ENCODE measurements around the gene ATG2A.

The ATG2A gene

DNA sequence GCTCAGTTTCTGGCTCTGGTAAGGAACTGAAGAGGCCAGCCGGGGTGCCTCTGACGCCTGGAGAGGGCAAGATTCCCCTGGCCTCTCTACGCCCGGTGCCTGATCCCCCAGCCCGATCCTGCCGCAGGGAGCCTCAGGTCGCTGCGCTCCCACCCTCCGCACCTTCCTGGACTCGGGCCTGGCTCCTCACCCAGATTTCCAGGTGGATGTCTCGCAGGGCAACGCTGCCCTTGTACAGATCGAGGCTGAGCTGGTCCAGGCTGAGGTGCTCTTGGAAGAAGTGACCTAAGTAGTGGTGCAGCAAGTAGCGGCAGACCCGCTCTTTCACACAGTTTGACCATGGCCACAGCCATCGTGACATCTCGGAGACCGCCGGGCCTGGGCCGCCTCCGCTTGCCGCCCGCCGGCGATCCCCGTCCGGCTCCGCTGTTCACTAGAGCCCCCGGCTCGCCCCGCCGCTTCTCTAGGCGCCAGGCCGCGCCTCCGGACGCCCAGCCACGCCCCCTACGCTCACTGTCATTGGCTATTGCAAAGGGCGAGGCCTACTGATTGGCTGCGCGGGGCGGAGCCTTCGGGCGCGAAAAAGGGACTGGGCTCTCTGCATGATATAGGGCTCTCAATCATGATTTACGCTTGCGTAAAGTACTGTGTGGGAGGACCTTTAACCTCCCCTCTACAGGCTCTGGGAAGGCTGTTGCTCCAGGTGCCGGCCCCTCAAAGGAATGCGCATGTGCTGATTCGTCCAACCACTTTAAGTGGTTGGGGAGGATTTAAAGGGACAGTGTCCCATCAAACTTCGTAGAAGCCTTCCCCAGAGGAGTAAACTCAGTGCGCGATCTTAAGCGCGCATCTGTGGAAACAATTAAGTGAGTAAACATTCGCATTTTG lies at the start of gene ATG2A:
Gene ATG2A, minus strand, starts transcription at position 435 of the 888 bp plus-strand sequence. Its CDS starts 74 bp downstream, at position 361.
- peak; percentile 94 to 96 (median 95) for DNase-seq (ENCODE audit: low read depth in 2 of 3, low spot score in 2 of 3)

DNA sequence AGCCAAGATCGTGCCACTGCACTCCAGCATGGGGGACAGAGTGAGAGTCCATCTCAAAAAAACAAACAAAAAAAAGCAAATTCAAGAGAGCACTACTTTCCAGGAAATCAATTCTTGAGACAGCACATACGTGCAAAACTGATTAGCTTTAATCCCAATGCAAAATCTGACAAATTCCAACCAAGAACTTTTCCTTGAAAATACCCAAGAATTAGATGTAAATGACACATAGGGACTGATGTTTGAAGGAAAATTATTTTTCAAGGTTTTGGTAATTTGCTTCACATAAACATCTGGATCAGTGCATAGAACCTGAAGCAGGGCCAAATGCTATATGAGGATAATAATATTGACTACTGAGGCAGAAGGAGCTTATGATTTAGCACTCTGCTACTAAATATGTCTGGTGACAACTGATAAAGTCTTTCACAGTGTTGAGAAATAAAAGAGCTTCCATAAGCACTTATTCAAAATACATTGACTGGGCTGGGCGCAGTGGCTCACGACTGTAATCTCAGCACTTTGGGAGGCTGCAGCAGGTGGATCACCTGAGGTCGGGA lies 46.1 kb upstream of the ATG2A start:
- DNase-seq (ENCODE audit: low read depth in 2 of 3, low spot score in 2 of 3): no peak

DNA sequence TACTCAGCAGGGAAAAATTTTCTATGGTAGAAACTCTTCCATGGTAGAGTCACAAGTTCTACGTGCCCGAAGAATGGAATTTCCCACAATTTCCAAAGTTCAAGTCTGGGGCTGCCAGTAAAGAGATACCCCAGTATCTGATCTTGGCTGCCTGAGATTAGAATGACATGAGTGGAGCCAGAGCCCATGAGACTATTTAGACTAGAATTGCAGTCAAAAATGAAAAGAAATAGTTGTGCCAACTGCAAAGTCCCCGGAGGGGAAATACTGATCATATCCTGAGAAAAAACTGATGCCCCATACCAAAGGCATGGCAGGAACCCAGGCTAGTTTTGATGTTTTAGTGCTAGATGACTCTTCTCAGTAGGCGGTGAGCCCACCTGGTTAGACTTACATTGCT lies 43.7 kb upstream of the ATG2A start:
- DNase-seq (ENCODE audit: low read depth in 2 of 3, low spot score in 2 of 3): no peak

DNA sequence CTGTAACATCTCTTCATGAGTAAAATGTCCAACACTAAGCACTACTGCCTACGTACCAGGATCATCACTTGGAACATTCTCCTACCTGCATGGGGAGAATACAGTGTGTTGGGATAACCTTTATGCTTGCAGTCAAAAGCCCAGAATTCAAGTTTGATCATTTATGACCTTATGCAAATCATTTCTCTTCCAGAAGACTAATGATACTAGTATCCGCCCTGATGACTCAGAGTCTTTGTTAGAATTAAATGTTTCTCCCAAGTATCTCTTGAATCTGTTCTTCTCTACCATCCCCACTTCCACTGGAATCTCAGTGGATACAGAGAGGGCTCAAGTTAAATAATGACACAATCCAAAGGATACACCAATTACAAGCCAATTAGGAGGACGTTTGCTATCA lies 42.5 kb upstream of the ATG2A start:
- DNase-seq (ENCODE audit: low read depth in 2 of 3, low spot score in 2 of 3): no peak

DNA sequence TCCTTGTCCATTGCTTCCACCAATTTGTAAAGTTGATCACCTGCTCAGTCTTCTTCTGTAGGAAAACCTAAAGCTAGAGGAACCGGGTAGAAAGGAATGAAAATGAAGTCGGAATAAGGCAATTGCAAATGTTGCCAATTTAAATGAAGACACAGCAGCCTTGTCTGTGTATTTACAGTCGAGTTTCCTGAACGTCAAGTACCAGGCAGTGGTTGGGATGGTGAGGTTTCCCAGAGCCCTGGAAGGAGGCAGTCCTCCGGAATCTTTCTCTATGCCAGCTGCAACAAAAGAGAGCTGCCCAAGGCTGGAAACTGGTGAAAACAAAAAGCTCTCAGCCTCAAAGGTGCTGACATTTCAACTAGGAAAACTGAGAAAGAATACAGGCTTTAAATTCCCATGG lies 37.2 kb upstream of the ATG2A start:
- no peak for DNase-seq (ENCODE audit: low read depth in 2 of 3, low spot score in 2 of 3)

DNA sequence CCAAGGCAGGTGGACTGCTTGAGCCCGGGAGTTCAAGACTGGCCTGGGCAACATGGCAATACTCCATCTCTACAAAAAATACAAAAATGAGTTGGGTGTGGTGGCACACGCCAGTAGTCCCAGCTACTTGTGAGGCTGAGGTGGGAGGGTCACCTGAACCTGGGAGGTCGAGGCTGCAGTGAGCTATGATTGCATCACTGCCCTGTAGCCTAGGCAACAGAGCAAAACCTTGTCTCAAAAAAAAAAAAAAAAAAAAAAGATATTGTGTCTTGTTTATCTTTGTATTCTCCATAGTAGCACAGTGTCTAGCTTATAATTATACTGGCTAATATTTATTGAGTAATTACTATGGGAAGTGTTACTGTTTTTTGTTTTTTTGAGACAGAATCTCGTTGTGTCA lies 34.5 kb upstream of the ATG2A start:
- DNase-seq (ENCODE audit: low read depth in 2 of 3, low spot score in 2 of 3): no peak

DNA sequence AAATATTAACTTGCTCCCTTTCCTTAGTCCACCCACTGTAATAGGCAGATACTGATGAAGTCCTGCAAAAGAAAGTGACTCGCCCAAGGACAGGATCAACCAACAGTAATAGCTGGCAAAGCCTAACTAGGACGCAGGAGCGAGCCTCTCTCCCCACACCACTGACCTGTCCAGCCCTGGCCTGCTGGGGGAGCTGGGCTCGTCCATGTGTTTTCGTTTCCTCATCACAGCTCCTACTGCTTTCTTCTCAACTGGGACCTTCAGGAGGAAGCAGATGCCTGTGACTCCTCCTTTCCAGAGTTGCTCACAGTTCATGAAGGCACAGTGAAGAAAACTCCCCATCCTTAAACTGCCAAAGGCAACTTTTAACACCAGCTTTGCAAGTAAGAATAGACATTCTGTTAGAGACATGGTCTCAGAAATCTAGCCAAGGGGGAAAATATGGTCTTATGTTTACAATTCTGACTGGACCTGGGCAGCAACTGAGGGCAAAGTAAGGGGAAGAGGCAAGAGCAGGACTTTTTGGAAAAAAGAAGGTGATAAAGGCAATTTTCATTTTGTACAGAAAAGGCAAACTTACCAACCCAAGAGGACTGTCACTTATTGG lies 30.3 kb upstream of the ATG2A start:
- no peak for DNase-seq (ENCODE audit: low read depth in 2 of 3, low spot score in 2 of 3)

DNA sequence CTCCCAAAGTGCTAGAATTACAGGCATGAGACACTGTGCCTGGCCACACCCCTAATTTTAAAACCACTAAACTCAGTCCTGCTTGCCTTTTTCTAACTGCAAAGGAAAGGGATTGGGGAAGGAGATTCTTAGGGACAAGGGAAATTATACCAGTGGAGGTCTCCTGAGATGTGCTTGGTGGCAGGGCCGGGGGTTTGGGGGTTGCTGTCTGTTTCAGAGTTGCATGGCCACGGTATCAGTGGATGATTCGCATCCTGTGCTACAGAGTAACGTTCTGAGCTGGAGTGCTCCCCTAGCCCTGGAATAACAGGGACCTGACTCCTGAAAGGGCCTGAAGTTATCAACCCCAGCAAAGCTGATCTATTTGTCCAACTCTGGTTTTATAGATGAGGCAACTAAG lies 19.5 kb upstream of the ATG2A start:
- no peak for DNase-seq (ENCODE audit: low read depth in 2 of 3, low spot score in 2 of 3)

GRCh38 chr11:64935359-64936081 lies 18.5 kb upstream of the ATG2A start, which contains the start of gene GPHA2:
GPHA2 (minus strand) TSS chr11:64935893; CDS start chr11:64935460, 433 bp downstream.
- no peak for DNase-seq (ENCODE audit: low read depth in 2 of 3, low spot score in 2 of 3)

GRCh38 chr11:64934682-64935358 lies 17.8 kb upstream of the ATG2A start:
- DNase-seq (ENCODE audit: low read depth in 2 of 3, low spot score in 2 of 3): no peak

DNA sequence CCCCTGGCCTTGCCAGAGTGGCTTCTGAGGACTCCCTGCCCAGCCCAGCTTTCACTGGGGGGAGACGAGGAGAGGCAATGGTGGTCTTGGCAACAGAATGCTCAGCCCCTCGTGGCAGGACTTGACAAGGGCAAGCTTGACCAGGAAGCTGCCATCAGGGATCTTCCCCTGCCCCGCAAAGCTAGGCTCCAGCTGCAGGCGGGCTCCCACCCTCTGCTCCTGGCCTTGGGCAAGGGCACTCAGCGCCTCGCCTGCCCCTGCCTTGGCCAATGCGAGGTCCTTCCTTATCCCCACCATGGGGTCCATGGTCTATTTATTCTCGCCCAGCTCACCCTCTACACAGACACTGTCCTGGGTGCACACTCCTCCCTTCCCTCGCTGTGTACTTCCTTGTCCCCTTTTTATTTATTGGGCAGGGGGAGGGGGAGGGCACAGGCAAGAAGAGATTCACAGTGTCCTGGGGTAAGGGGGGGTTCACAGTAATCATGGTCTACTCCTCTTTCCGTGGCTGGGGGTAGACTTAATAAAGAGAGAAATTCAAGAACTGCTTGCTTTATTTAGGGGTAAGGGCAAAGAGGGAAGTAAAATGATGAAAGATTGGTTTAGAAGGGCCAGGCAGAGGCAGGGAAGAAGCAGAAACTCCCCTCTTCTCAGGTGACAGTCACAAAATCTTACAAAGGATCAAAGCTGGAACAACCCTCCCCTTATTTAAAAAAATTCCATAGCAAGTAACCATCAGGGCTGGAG lies 17.1 kb upstream of the ATG2A start:
- no peak for DNase-seq (ENCODE audit: low read depth in 2 of 3, low spot score in 2 of 3)

DNA sequence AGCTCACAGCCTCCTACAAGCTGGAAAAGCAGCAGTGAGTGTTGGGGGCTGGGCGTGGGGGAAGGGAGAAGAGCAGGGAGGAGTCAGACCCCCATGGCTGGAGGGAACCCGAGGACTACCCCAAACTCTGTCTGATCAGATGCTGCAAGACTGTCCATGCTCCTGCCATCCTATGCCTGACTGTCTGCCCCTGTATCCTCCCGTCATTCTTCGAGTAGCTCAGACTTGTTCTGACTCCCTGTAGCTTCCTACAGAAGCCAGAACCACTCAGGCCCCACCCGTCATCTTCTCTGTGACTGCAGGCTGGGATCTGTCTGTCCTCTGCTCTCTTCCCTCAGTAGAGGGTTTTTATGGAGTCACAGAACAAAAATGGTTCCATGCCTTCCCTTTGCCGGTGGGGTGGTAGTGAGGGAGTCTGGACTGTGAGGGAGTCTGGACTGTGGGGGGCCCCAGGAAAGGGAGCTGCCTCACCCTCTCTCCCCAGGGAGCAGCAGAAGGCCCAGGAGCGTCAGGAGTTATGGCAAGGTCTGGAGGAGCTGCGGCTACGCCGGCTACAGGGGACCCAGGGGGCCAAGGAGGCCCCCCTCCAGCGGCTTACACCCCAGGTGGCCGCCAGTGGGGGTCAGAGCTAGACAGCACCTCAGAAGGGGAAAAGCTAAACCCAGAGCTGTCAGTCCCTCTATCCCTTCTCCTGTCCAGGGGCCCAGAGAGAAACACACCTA lies 16.4 kb upstream of the ATG2A start:
- DNase-seq (ENCODE audit: low read depth in 2 of 3, low spot score in 2 of 3): no peak

DNA sequence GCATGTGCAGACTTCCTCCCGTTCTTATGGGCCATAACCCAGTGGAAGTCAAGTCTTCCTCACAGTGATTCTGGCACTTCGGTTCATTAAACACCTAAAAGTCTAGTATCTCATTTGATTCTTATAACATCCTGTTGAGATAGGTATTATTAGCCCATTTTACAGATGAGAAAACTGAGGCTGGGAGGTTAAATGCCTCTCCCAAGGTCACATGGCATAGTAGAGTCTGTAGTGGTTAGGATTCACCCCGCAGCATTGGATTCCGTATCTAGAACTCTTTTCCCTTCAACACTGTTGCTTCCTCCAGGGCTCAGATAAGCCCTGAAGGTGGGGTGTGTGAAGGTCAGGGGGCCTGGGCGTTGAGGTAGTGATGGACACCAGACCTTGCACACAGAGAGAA lies 15.3 kb upstream of the ATG2A start:
- DNase-seq (ENCODE audit: low read depth in 2 of 3, low spot score in 2 of 3): no peak

- DNase-seq (ENCODE audit: low read depth in 2 of 3, low spot score in 2 of 3): no peak
These were observed 14.3 kb upstream of the ATG2A start for GRCh38 chr11:64931290-64931689.

GRCh38 chr11:64930340-64930739 lies 13.3 kb upstream of the ATG2A start:
- no peak for DNase-seq (ENCODE audit: low read depth in 2 of 3, low spot score in 2 of 3)

DNA sequence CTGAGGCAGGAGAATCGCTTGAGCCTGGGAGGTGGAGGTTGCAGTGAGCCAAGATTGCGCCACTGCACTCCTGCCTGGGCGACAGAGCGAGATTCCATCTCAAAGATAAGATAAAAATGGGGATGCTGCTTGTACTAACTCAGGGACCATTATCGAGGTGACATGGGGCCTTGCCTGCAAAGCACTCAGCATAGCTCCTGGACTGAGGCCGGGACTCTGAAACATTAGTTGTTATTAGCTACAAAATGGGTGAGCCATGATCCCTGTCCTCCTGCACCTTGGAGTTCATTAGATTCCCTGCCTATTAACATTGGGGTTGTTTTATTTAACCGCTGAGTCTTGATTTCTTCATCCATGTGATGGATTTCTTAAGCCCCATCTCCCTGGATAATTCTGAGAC lies 12.6 kb upstream of the ATG2A start:
- DNase-seq (ENCODE audit: low read depth in 2 of 3, low spot score in 2 of 3): no peak

DNA sequence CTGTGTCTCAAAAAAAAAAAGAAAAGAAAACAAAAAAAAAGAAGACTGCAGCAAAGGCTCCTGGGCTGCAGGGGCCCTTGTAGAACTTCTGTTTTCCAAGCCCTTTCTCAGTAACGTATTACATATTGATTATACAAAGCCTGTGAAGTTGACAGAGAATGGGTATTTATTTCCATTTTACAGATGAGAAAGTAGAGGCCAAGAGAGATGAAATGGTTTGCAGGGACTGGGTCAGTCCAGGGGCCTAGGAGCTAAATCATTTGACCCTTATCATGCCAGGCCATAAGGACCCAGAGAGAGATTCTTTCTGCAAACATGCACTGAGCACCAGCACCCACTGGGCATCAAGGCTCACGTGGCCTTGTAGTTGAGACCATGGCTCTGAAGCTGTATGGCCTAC lies 11.9 kb upstream of the ATG2A start:
- no peak for DNase-seq (ENCODE audit: low read depth in 2 of 3, low spot score in 2 of 3)

DNA sequence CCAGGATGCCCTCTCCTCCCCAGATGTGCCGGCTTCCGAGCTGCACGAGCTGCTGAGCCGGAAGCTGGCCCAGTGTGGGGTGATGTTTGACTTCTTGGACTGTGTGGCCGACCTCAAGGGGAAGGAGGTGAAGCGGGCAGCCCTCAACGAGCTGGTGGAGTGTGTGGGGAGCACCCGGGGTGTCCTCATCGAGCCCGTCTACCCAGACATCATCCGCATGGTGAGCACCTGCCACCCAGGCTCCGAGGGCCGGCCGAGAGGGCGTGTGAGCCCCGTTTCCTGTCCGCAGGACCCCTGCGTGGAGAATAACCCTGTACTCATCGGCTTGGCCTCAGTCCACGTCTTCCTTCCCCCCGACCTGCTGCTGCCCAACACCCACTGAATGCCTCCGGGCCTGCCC lies 9.7 kb upstream of the ATG2A start:
- no peak for DNase-seq (ENCODE audit: low read depth in 2 of 3, low spot score in 2 of 3)

- no peak for DNase-seq (ENCODE audit: low read depth in 2 of 3, low spot score in 2 of 3)
These were observed 8.8 kb upstream of the ATG2A start for GRCh38 chr11:64925536-64926436.
